Measurements from ENCODE around the gene MVP. TPM values are rescaled to one million over a fixed set of nuclear protein-coding genes. Genes with fewer than 3 reads are reported as not detected.

The MVP gene
- 209 and 363 TPM in 2 replicates for total RNA-seq

GRCh38 chr16:29820271-29820701 lies at the start of gene MVP:
TSS of gene MVP (plus strand) at chr16:29820462. CDS start at chr16:29830550, 10,088 bp downstream.

DNA sequence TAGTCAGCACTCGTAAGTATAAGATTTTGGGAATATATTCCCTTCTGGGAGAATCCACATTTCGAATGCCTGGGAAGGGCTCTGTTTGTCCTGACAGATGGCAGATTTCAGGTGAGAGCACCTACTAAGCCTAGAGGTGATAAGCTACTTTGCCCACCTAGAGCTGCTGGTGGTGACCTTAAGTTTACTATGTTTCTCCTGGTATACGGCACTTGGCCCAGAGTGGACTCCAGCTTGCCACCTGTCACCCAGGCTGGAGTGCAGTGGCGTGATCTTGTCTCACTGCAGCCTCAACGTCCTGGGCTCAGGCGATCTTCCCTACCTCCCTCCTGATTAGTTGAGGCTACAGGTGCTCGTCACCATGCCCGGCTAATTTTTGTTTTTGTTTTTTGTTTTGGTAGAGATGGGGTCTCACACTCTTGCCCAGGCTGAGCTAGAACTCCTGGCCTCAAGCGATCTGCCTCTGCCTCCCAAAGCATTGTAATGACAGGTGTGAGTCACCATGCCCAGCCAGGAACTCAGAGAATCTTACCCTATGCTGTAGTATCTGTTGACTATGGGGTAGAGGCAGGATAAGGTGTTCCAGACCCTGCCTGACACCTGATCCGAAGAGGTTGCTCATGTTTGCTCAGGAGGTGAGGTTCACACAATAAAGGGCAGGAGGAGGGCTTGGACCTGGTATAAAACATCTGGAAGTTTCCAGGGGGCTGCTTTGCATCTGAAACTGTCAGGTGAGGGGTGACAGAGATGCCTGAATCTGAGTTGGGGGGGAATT lies 42.5 kb upstream of the MVP start, which contains the start of gene ZG16:
Gene ZG16 (plus strand): TSS at position 681 of the 775 bp plus-strand sequence. CDS start 1,011 bp downstream, outside the sequence.

GRCh38 chr16:29790183-29790948 lies 29.9 kb upstream of the MVP start, which contains the start of gene KIF22:
TSS of gene KIF22 (plus strand) at chr16:29790751. CDS start at chr16:29790760, 9 bp downstream.

GRCh38 chr16:29806099-29806579 lies 14.1 kb upstream of the MVP start, which contains the start of gene MAZ:
TSS of gene MAZ (plus strand) at chr16:29806529. CDS start at chr16:29806702, 173 bp downstream.

GRCh38 chr16:29811896-29812665 lies 8.2 kb upstream of the MVP start, which contains the start of gene PRRT2:
TSS of gene PRRT2 (plus strand) at chr16:29812193. CDS start at chr16:29813055, 862 bp downstream.

GRCh38 chr16:29815793-29816693 lies 4.2 kb upstream of the MVP start, which contains the start of gene PAGR1:
TSS of gene PAGR1 (plus strand) at chr16:29816152. CDS start at chr16:29816526, 374 bp downstream.

DNA sequence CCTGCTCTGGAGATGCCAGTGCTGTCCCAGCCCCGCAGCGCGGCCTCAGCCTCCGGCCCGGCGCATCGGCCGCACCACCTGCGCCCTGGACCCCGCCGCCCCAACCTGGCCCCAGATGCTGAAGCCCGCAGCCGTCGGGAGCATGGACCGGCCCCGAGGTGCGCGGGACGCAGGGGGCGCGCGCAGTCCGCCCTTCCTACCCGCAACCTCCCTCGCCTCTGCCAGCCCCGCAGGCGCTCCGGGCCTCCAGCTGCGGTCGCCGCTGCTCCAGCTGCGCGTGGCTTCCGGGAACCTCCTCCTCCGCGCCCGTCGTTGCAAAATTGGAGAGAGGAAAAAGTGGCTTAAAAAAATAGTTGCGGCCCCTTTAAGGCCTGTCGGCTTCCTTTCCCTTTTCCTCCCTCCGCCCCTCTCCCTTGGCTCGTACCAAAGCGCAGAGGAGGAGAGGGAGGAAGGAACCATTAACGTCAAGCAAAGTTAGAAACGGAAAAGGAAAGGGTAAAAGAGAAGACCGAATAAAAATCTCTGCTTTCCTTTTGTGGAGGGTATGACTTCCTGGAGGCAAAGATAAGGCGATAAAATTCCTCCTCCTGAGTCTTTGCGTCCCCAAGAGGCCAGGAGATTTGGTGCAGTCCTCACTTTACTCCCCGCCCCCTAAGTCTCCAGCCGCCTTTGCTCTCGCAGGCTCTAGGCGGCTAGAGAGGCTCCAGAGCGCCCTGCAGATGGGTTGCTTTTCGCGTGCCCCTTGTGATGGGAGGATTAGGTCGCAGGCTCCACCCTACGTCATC lies 42.8 kb downstream of the MVP start, which contains the start of gene CDIPT:
Gene CDIPT (minus strand): TSS at position 343 of the 785 bp plus-strand sequence. CDS start 369 bp downstream, outside the sequence.

Other genes starting within 250 kb of the MVP start
- gene SPN, start 157.2 kb upstream of the MVP start, total RNA-seq: not detected in 2 replicates
- gene QPRT, start 141.3 kb upstream of the MVP start, total RNA-seq: 31.1 and 57.9 TPM in 2 replicates
- gene C16orf54, start 74.5 kb upstream of the MVP start, total RNA-seq: not detected in 2 replicates
- gene ZG16, start 42.2 kb upstream of the MVP start, total RNA-seq: not detected in 2 replicates
- gene KIF22, start 29.7 kb upstream of the MVP start, total RNA-seq: 9.8 and 33.5 TPM in 2 replicates
- gene MAZ, start 13.9 kb upstream of the MVP start, total RNA-seq: 89.4 and 125 TPM in 2 replicates
- gene PRRT2, start 8.3 kb upstream of the MVP start, total RNA-seq: 1.2 and 4.4 TPM in 2 replicates
- 16.3 and 18.1 TPM in 2 replicates for gene PAGR1, start 4.3 kb upstream of the MVP start, total RNA-seq
- gene CDIPT, start 42.8 kb downstream of the MVP start, total RNA-seq: 69.5 and 81.7 TPM in 2 replicates
- gene SEZ6L2, start 79.1 kb downstream of the MVP start, total RNA-seq: 18.4 and 37.0 TPM in 2 replicates
- 8.0 and 12.5 TPM in 2 replicates for gene ASPHD1, start 80.0 kb downstream of the MVP start, total RNA-seq
- 12.5 and 14.3 TPM in 2 replicates for gene KCTD13, start 105.8 kb downstream of the MVP start, total RNA-seq
- gene TMEM219, start 141.6 kb downstream of the MVP start, total RNA-seq: 63.9 and 76.0 TPM in 2 replicates
- gene TAOK2, start 153.4 kb downstream of the MVP start, total RNA-seq: 53.4 and 72.9 TPM in 2 replicates
- 4.8 and 5.0 TPM in 2 replicates for gene HIRIP3, start 175.2 kb downstream of the MVP start, total RNA-seq
- gene INO80E, start 175.8 kb downstream of the MVP start, total RNA-seq: 16.9 and 20.3 TPM in 2 replicates
- 0.42 TPM in 1 of 2 replicates, not detected in the other for gene DOC2A, start 190.6 kb downstream of the MVP start, total RNA-seq
- not detected in 2 replicates for gene C16orf92, start 202.7 kb downstream of the MVP start, total RNA-seq
- under 0.01 and 0.09 TPM in 2 replicates for gene TLCD3B, start 210.8 kb downstream of the MVP start, total RNA-seq
- 559 and 1,105 TPM in 2 replicates for gene ALDOA, start 245.3 kb downstream of the MVP start, total RNA-seq